NCI-H82 (cell line): ENCODE data around the gene TPSAB1.
"Not testable (repeated sequence)": the region's sequence is repeated elsewhere in the genome, so short reads cannot be mapped to it uniquely, and the experiment has no call there.

Experiments
- DNase-seq: peaks from one replicate; lab custom pipeline; 2025; lab: John Stamatoyannopoulos, UW

The TPSAB1 gene

GRCh38 chr16:1269418-1269817 lies 28.9 kb downstream of the TPSAB1 start:
- DNase-seq, result not testable (repeated sequence)

DNA sequence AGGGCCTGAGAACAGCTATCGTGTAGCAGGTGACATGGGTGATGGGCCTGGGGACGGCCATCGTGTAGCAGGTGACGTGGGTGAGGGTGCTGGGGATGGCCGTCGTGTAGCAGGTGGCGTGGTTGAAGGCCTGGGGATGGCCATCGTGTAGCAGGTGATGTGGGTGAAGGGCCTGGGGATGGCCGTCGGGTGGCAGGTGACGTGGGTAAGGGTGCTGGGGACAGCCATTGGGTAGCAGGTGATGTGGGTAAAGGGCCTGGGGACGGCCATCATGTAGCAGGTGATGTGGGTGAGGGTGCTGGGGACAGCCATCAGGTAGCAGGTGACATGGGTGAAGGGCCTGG lies 30.8 kb downstream of the TPSAB1 start:
- DNase-seq, result no peak

- peak; percentile 77 for DNase-seq
Observed at GRCh38 chr16:1271724-1272413, 31.4 kb downstream of the TPSAB1 start.

GRCh38 chr16:1272453-1273198 lies 32.1 kb downstream of the TPSAB1 start:
- DNase-seq, result no peak

- DNase-seq, result no peak
Observed at GRCh38 chr16:1273816-1274215, 33.3 kb downstream of the TPSAB1 start.

DNA sequence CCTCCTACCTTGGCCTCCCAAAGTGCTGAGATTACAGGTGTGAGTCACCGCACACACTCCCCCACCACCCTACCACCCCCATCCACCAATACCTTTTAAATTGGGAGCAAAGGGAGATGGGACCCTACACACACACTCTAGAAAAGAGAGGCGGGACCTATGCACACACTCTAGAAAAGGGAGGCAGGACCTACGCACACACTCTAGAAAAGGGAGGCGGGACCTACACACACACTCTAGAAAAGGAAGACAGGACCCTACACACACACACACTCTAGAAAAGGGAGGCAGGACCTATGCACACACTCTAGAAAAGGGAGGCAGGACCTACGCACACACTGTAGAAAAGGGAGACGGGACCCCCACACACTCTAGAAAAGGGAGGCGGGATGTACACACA lies 34.3 kb downstream of the TPSAB1 start:
- no peak for DNase-seq

GRCh38 chr16:1275791-1276579 lies 35.5 kb downstream of the TPSAB1 start:
- no peak for DNase-seq

DNA sequence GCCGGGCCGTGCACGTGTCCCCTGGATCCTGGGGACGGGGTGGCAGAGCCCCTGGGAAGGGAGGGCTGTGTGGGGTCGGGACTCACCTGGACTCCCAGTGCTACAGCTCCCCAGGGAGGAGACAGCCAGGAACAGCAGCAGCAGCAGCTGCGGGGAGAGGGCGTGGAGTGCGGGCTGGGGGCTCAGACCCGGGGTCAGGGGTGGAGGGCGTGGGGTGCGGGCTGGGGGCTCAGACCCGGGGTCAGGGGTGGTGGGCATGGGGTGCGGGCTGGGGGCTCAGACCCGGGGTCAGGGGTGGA lies 36.0 kb downstream of the TPSAB1 start:
- no peak for DNase-seq

- no peak for DNase-seq
Observed at GRCh38 chr16:1277151-1277598, 36.7 kb downstream of the TPSAB1 start.

GRCh38 chr16:1277617-1278282 lies 37.2 kb downstream of the TPSAB1 start:
- no peak for DNase-seq

GRCh38 chr16:1278477-1278876 lies 38.0 kb downstream of the TPSAB1 start:
- no peak for DNase-seq

- DNase-seq, result no peak
Observed at GRCh38 chr16:1279081-1279944, 38.8 kb downstream of the TPSAB1 start.

- no peak for DNase-seq
Observed at GRCh38 chr16:1279945-1280589, 39.6 kb downstream of the TPSAB1 start.

GRCh38 chr16:1280783-1281182 lies 40.3 kb downstream of the TPSAB1 start:
- DNase-seq, result no peak

DNA sequence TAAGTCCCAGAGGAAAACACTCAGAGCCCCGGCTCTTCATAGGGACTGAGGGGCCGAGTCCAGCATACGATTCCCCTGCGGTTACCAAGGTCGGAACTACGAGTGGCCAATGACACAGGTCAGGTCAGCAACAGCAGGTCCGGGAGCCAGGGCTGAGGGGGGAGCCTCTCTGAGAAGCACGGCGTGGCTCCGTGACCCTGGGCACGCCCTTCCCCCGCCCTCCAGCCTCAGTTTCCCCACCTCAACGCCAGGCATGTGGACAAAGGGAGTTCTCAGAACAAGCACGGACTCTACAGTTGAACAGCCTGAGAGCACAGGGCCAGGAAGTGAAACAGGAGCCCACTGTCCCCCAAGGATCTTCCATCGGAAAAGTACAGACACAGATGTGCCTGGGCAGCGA lies 41.0 kb downstream of the TPSAB1 start:
- no peak for DNase-seq

DNA sequence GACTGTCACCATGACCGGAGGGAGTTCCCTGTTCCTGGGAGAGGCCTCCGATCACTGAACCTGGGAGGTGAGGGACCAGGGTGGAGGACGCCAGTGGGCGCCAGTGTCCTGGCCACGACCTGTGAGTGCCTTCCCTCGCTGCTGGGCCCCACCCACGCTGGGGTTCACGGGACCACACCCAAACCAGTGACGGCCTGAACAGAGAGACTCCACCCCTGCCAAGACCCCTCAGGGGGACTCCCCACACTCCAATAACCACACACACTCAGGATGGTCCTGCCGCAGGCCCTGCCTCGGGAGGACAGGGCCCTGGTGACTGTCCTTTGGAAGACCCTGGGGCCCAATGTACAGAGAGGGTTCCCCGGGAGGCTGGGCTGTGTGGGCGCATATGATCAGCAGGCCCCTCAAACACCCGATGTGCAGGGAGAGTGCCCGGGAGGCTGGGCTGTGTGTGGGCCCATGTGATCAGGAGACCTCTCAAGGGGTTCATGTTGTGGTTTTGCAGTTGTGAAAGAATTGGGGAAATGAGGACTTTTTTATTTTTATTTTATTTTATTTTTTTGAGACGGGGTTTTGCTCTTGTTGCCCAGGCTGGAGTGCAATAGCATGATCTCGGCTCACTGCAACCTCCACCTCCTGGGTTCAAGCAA lies 41.9 kb downstream of the TPSAB1 start:
- no peak for DNase-seq

- DNase-seq, result no peak
Observed at GRCh38 chr16:1283296-1283695, 42.8 kb downstream of the TPSAB1 start.

- DNase-seq, result no peak
Observed at GRCh38 chr16:1283996-1284616, 43.6 kb downstream of the TPSAB1 start.

DNA sequence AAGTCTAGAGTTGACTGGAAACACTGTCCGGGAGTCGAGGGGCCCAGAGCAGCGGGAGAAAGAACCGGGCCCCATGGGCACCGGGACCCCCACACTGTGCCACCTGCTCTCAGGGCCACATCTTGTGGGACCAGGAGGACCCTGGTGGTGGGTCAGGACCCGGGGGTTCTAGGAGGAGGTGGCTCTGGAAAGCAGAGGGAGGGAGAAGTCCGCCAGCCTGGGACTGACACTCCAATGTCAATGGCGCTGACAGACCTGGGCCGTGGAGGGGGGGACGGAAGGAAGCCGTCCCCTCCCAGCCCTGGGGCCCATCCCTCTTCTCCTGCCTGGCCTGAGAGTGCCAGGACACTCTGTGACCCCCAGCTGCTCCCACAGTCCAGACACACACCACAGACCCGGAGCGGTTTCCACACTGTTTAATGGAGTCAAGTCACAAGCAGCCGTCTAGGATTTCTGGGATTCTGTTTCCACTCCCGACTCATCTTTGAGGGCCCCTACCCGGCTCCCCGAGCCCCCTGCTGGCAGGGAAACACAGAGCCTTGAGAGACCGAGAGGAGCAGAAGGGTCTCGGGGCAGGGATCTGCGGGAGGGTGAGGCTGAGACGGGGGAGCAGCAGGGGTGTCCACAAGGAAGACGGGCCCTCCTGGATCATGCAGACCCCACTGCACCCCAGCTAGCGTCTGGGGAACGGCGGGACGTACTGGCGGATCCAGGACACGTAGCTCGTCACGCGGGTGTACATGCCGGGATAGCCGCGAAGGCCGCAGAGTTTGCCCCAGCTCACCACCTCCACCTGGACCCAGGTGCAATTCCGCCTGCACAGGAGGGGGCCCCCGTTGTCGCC lies 45.4 kb downstream of the TPSAB1 start:
- DNase-seq, result peak; percentile 37
